NB4 (cell line): ENCODE measurements around the gene TMBIM4.
"Not testable (repeated sequence)": the region's sequence is repeated elsewhere in the genome, so short reads cannot be mapped to it uniquely, and the experiment has no call there.

ENCODE experiments used
- MYC ChIP-seq: IDR thresholded peaks from 2 replicates; pipeline ENCODE4 v1.6.1; 2011; ENCODE audit warnings: low read depth, low read length
- POLR2A ChIP-seq: IDR thresholded peaks from 2 replicates; pipeline ENCODE4 v1.6.1; 2011; ENCODE audit warnings: mild to moderate bottlenecking; ENCODE audit not compliant: insufficient read length; ENCODE audit errors: extremely low read depth
- TF ChIP-seq, protein P1 (sequence below): IDR thresholded peaks from one replicate; pipeline ENCODE4 v1.5.1; 2012; ENCODE audit warnings: low read depth, low read length
- TF ChIP-seq, protein P2 (sequence below): IDR thresholded peaks from 2 replicates; pipeline ENCODE4 v1.6.1; 2011; ENCODE audit warnings: low read depth, low read length

DNA sequence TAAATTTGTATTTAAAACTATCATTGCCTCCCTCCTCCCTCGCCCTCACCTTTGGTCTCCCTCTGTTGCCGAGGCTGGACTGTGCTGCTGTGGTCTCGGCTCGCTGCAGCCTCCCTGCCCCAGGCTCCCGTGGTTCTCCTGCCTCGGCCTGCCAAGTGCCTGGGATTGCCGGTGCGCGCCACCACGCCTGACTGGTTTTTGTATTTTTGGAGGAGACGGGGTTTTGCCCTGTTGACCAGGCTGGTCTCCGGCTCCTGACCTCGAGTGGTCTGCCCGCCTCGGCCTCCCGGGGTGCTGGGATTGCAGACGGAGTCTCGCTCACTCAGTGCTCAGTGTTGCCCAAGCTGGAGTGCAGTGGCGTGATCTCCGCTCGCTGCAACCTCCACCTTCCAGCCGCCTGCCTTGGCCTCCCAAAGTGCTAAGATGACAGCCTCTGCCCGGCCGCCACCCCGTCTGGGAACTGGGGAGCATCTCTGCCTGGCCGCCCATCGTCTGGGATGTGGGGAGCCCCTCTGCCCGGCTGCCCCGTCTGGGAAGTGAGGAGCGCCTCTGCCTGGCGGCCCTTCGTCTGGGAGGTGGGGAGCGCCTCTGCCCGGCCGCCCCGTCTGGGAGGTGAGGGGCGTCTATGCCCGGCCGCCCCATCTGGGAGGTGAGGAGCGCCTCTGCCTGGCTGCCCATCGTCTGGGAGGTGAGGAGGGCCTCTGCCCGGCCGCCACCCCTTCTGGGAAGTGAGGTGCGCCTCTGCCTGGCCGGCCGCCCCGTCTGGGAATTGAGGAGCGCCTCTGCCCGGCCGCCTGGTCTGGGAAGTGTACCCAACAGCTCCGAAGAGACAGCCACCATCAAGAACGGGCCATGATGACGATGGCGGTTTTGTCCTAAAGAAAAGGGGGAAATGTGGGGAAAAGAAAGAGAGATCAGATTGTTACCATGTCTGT lies 4.9 kb upstream of the TMBIM4 start:
- TF ChIP-seq, protein P1, sequence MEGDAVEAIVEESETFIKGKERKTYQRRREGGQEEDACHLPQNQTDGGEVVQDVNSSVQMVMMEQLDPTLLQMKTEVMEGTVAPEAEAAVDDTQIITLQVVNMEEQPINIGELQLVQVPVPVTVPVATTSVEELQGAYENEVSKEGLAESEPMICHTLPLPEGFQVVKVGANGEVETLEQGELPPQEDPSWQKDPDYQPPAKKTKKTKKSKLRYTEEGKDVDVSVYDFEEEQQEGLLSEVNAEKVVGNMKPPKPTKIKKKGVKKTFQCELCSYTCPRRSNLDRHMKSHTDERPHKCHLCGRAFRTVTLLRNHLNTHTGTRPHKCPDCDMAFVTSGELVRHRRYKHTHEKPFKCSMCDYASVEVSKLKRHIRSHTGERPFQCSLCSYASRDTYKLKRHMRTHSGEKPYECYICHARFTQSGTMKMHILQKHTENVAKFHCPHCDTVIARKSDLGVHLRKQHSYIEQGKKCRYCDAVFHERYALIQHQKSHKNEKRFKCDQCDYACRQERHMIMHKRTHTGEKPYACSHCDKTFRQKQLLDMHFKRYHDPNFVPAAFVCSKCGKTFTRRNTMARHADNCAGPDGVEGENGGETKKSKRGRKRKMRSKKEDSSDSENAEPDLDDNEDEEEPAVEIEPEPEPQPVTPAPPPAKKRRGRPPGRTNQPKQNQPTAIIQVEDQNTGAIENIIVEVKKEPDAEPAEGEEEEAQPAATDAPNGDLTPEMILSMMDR = not testable (repeated sequence)
- not testable (repeated sequence) for TF ChIP-seq POLR2A, MYC
- TF ChIP-seq, protein P2, sequence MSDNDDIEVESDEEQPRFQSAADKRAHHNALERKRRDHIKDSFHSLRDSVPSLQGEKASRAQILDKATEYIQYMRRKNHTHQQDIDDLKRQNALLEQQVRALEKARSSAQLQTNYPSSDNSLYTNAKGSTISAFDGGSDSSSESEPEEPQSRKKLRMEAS = not testable (repeated sequence)
